BJ (cell line): Measurements from ENCODE around the gene OR6N2. TPM values are rescaled to one million over a fixed set of nuclear protein-coding genes. Genes with fewer than 3 reads are reported as not detected.

ENCODE experiments used
- CTCF ChIA-PET: fragments of 350-600 bp; formaldehyde crosslinking; extraction: SDS; loops from one replicate; lab custom pipeline; 2021; ENCODE audit warnings: antibody characterized with exemption, inconsistent platforms; lab: Yijun Ruan, JAX
- POLR2A ChIA-PET: fragments of 300-600 bp; sonication (Branson Sonifier 250); formaldehyde crosslinking; extraction: SDS; loops from one replicate; lab custom pipeline; 2021; ENCODE audit warnings: antibody characterized with exemption; lab: Charles Lee
- DNase-seq: peaks from one replicate; pipeline ENCODE4 v3.0.0-alpha.2; 2011; ENCODE audit warnings: low read depth
- H3K27me3 ChIP-seq: 2 replicates; pipeline ENCODE4 v1.6.0; 2011; ENCODE audit warnings: low read length; ENCODE audit not compliant: control insufficient read depth, insufficient read depth
- H3K36me3 ChIP-seq: 2 replicates; pipeline ENCODE4 v1.5.1; 2011; ENCODE audit warnings: low read length; ENCODE audit not compliant: control insufficient read depth, insufficient read depth
- H3K4me3 ChIP-seq: 2 replicates; pipeline ENCODE4 v1.5.1; 2011; ENCODE audit warnings: low read depth, mild to moderate bottlenecking, control low read depth, low read length
- CTCF ChIP-seq: IDR thresholded peaks from 2 replicates; pipeline ENCODE4 v1.5.1; 2011; ENCODE audit warnings: low read depth, mild to moderate bottlenecking, control low read depth, inconsistent platforms, low read length, moderate library complexity; ENCODE audit not compliant: insufficient read depth
- polyA plus RNA-seq: library from polyadenylated mRNA; depleted of rRNA; stranded (reverse); fragments of >200 nt; gene quantifications from 2 replicates; pipeline ENCODE4 v1.2.3, GENCODE V29; 2011

Gene OR6N2
- polyA plus RNA-seq, 1 experiment = not detected

GRCh38 chr1:158809862-158810261 is 28.9 kb upstream of the OR6N2 start:
- no peaks in the 10 kb centered on the region for H3K27me3 ChIP-seq
- no peak for DNase-seq
- CTCF ChIA-PET = no interaction called here
- H3K36me3 ChIP-seq = no peaks in the 10 kb centered on the region
- POLR2A ChIA-PET = no interaction called here
- no peak overlapping the region for H3K4me3 ChIP-seq
- no peak for TF ChIP-seq CTCF

- CTCF ChIA-PET = no interaction called here
- Histone ChIP-seq H3K36me3 (no peaks in the 10 kb centered on the region), H3K4me3 (no peak overlapping the region), H3K27me3 (no peaks in the 10 kb centered on the region)
- POLR2A ChIA-PET = no interaction called here
- no peak for TF ChIP-seq CTCF
- no peak for DNase-seq
These were observed 28.3 kb upstream of the OR6N2 start for GRCh38 chr1:158809256-158809655.

- no peaks in the 10 kb centered on the region for H3K27me3 ChIP-seq
- CTCF ChIA-PET = no interaction called here
- TF ChIP-seq CTCF = no peak
- POLR2A ChIA-PET = no interaction called here
- no peak for DNase-seq
- no peak overlapping the region for H3K4me3 ChIP-seq
- H3K36me3 ChIP-seq = no peaks in the 10 kb centered on the region
These were observed 26.0 kb upstream of the OR6N2 start for GRCh38 chr1:158806916-158807536.

GRCh38 chr1:158803678-158804077 is 22.7 kb upstream of the OR6N2 start:
- POLR2A ChIA-PET = no interaction called here
- H3K36me3 ChIP-seq = no peaks in the 10 kb centered on the region
- no peak for DNase-seq
- H3K4me3 ChIP-seq = no peak overlapping the region
- no peak for TF ChIP-seq CTCF
- H3K27me3 ChIP-seq = no peaks in the 10 kb centered on the region
- CTCF ChIA-PET = interaction anchor here (0.8 kb wide), 1 partner anchor 16 kb away, joined by 3 read pairs; no protein-coding TSS in a partner anchor

GRCh38 chr1:158801396-158801795 is 20.4 kb upstream of the OR6N2 start:
- H3K4me3 ChIP-seq = no peak overlapping the region
- ChIA-PET POLR2A (no interaction called here), CTCF (no interaction called here)
- H3K36me3 ChIP-seq = no peaks in the 10 kb centered on the region
- DNase-seq = no peak
- H3K27me3 ChIP-seq = no peaks in the 10 kb centered on the region
- no peak for TF ChIP-seq CTCF
